ENCODE measurements around the gene RAC3. TPM values are rescaled to one million over a fixed set of nuclear protein-coding genes. Genes with fewer than 3 reads are reported as not detected.
A peak's percentile ranks its signal among the peaks of the same experiment; 100 is the strongest.

The RAC3 gene
- total RNA-seq, 1 donor from 2014 or later, result 8.7 TPM

GRCh38 chr17:82053556-82054263, 22.2 kb downstream of the RAC3 start:
- no peak for ATAC-seq
- DNase-seq (ENCODE audit: low spot score), result no peak

GRCh38 chr17:82054351-82055022, 23.0 kb downstream of the RAC3 start:
- DNase-seq (ENCODE audit: low spot score), result no peak

GRCh38 chr17:82055023-82055964, 23.8 kb downstream of the RAC3 start:
- ATAC-seq (no peak), DNase-seq (ENCODE audit: low spot score) (no peak)

More at GRCh38 chr17:82054351-82055022, 23.0 kb downstream of the RAC3 start:
- ATAC-seq, result no peak

- no peak for DNase-seq (ENCODE audit: low spot score)
- no peak for ATAC-seq
Measured at GRCh38 chr17:82055965-82056728, 24.7 kb downstream of the RAC3 start.

- no peak for DNase-seq (ENCODE audit: low spot score)
- ATAC-seq, result peak; percentile 3
Measured at GRCh38 chr17:82056729-82057621, 25.5 kb downstream of the RAC3 start.

- ATAC-seq (peak; percentile 9), DNase-seq (ENCODE audit: low spot score) (no peak)
Measured at GRCh38 chr17:82058230-82058854, 26.9 kb downstream of the RAC3 start.

- DNase-seq (ENCODE audit: low spot score), result no peak
Measured at GRCh38 chr17:82058855-82059249, 27.4 kb downstream of the RAC3 start.

GRCh38 chr17:82059272-82060000, 28.0 kb downstream of the RAC3 start:
- ATAC-seq (no peak), DNase-seq (ENCODE audit: low spot score) (no peak)

More at GRCh38 chr17:82058855-82059249, 27.4 kb downstream of the RAC3 start:
- no peak for ATAC-seq

- ATAC-seq (no peak), DNase-seq (ENCODE audit: low spot score) (no peak)
Measured at GRCh38 chr17:82060001-82060380, 28.5 kb downstream of the RAC3 start.

- ATAC-seq (no peak), DNase-seq (ENCODE audit: low spot score) (no peak)
Measured at GRCh38 chr17:82060614-82061013, 29.1 kb downstream of the RAC3 start.

GRCh38 chr17:82061047-82061925, 29.8 kb downstream of the RAC3 start:
- no peak for ATAC-seq
- DNase-seq (ENCODE audit: low spot score), result no peak

- no peak for ATAC-seq
Measured at GRCh38 chr17:82062076-82062983, 30.9 kb downstream of the RAC3 start.

GRCh38 chr17:82062984-82063368, 31.5 kb downstream of the RAC3 start:
- ATAC-seq (no peak), DNase-seq (ENCODE audit: low spot score) (no peak)

More at GRCh38 chr17:82062076-82062983, 30.9 kb downstream of the RAC3 start:
- DNase-seq (ENCODE audit: low spot score), result no peak

- ATAC-seq, result peak; percentile 72
- DNase-seq (ENCODE audit: low spot score), result peak; percentile 82
Measured at GRCh38 chr17:82063424-82064415, 32.2 kb downstream of the RAC3 start.
